Measurements from ENCODE around the gene CFAP47.
"Not testable (repeated sequence)": the region's sequence is repeated elsewhere in the genome, so short reads cannot be mapped to it uniquely, and the experiment has no call there.

CFAP47 gene

DNA sequence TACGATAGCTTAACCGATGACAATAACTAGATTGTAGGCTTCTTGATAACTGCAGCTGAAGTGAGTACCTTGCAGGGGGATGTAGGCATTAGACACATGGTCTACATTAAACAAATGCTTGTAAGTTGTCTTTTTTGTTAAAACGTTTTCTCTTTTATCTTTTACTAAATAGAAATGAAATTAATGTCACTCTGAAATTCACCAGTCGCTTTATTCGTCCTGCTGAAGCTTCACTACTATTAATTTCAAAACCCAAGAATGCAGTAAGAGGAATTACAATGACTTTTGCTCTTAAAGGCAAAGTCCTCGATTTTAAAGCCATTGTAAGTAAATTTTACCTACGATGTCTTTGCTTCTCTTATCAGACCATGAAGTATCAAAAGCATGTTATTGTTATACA, 239.7 kb downstream of the CFAP47 start:
- TF ChIP-seq, protein P1, sequence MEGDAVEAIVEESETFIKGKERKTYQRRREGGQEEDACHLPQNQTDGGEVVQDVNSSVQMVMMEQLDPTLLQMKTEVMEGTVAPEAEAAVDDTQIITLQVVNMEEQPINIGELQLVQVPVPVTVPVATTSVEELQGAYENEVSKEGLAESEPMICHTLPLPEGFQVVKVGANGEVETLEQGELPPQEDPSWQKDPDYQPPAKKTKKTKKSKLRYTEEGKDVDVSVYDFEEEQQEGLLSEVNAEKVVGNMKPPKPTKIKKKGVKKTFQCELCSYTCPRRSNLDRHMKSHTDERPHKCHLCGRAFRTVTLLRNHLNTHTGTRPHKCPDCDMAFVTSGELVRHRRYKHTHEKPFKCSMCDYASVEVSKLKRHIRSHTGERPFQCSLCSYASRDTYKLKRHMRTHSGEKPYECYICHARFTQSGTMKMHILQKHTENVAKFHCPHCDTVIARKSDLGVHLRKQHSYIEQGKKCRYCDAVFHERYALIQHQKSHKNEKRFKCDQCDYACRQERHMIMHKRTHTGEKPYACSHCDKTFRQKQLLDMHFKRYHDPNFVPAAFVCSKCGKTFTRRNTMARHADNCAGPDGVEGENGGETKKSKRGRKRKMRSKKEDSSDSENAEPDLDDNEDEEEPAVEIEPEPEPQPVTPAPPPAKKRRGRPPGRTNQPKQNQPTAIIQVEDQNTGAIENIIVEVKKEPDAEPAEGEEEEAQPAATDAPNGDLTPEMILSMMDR (IDR thresholded peaks at IDR 0.05; ENCODE audit: low read depth, low read length) = no peak
- H3K4me3 ChIP-seq (ENCODE audit: low read depth, low read length) = no peak overlapping the region

GRCh38 chrX:36160081-36160480, 240.5 kb downstream of the CFAP47 start:
- H3K4me3 ChIP-seq (ENCODE audit: low read depth, low read length) = no peak overlapping the region
- TF ChIP-seq, protein P1 (IDR thresholded peaks at IDR 0.05; ENCODE audit: low read depth, low read length) = no peak

- TF ChIP-seq, protein P1 (IDR thresholded peaks at IDR 0.05; ENCODE audit: low read depth, low read length) = no peak
- no peak overlapping the region for H3K4me3 ChIP-seq (ENCODE audit: low read depth, low read length)
Measured at GRCh38 chrX:36198575-36198974, 279.0 kb downstream of the CFAP47 start.

- no peak overlapping the region for H3K4me3 ChIP-seq (ENCODE audit: low read depth, low read length)
- TF ChIP-seq, protein P1 (IDR thresholded peaks at IDR 0.05; ENCODE audit: low read depth, low read length) = no peak
Measured at GRCh38 chrX:36199928-36200327, 280.4 kb downstream of the CFAP47 start.

DNA sequence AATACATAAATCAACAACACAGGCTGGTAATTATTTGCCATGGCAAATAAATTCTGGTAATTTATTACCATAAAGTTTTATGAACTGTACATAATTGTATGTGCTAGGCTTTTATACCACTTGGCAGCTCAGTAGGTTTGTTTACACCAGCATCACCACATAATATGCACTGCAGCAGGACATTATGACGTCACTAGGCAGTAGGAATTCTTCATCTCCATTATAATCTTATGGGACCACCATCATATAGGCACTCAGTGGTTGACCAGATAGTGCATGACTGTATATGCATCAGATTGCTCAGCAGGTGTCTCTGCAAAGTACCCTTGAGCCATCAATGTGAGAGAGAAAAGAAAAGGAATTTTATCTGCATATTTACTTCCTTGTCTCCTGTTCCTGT, 295.4 kb downstream of the CFAP47 start:
- H3K4me3 ChIP-seq (ENCODE audit: low read depth, low read length) = no peak overlapping the region
- TF ChIP-seq, protein P1 (IDR thresholded peaks at IDR 0.05; ENCODE audit: low read depth, low read length) = no peak

GRCh38 chrX:36218801-36219200, 299.3 kb downstream of the CFAP47 start:
- H3K4me3 ChIP-seq (ENCODE audit: low read depth, low read length) = no peak overlapping the region
- TF ChIP-seq, protein P1 (IDR thresholded peaks at IDR 0.05; ENCODE audit: low read depth, low read length) = no peak

DNA sequence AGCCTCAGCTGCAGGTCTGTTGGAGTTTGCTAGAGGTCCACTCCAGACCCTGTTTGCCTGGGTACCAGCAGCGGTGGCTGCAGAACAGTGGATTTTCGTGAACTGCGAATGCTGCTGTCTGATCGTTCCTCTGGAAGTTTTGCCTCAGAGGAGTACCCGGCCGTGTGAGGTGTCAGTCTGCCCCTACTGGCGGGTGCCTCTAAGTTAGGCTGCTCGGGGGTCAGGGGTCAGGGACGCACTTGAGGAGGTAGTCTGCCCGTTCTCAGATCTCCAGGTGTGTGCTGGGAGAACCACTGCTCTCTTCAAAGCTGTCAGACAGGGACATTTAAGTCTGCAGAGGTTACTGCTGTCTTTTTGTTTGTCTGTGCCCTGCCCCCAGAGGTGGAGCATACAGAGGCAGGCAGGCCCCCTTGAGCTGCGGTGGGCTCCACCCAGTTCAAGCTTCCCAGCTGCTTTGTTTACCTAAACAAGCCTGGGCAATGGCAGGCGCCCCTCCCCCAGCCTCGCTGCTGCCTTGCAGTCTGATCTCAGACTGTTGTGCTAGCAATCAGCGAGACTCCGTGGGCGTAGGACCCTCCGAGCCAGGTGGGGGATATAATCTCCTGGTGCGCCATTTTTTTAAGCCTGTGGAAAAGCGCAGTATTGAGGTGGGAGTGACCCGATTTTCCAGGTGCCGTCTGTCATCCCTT, 315.4 kb downstream of the CFAP47 start:
- not testable (repeated sequence) for H3K4me3 ChIP-seq (ENCODE audit: low read depth, low read length)

DNA sequence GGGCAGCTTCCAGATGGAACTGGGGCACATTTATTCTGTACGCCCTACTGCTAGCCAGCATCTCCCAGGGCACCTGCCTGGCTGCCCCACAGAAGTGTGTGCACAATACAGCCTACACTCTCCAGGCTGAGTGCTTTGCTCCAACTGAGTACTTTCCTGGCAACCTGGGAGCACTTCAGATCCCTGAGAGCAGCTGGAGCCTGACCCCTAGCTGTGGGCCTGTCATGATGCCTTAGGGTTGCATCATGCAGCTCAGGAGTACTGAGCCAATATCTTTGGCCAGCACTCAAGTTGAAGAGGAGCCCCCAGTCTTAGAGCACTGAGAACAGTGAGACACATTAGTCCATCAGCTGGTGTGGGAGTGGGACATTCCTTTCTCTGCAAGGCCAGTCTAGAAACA, 321.9 kb downstream of the CFAP47 start:
- TF ChIP-seq, protein P1 (IDR thresholded peaks at IDR 0.05; ENCODE audit: low read depth, low read length) = no peak

More for the DNA sequence above, 321.9 kb downstream of the CFAP47 start:
- H3K4me3 ChIP-seq (ENCODE audit: low read depth, low read length) = no peak overlapping the region

Measured in WI38 (cell line).